GM12892 (cell line): Measurements from ENCODE around the gene USP7.

Source experiments
- DNase-seq: peaks from one replicate; pipeline ENCODE4 v3.0.0; 2011; ENCODE audit not compliant: insufficient read length
- FAIRE-seq: peaks from 2 replicates; lab custom pipeline; 2011; peaks lifted over from hg19 to GRCh38; lab: Jason Lieb, UNC
- POLR2A ChIP-seq: IDR thresholded peaks from 2 replicates; pipeline ENCODE4 v1.6.1; 2011; ENCODE audit warnings: low read depth, low read length, control low read depth
- POLR2AphosphoS5 ChIP-seq: IDR thresholded peaks from 2 replicates; pipeline ENCODE4 v1.6.1; 2011; ENCODE audit warnings: low read depth, low read length, control low read depth
- TAF1 ChIP-seq: IDR thresholded peaks from 2 replicates; pipeline ENCODE4 v1.6.1; 2011; ENCODE audit warnings: low read depth, mild to moderate bottlenecking, control low read depth, low read length, borderline replicate concordance

USP7 gene

GRCh38 chr16:8900343-8900742 lies 63.4 kb downstream of the USP7 start:
- no peak for TF ChIP-seq POLR2A
- no peak for TF ChIP-seq TAF1
- TF ChIP-seq POLR2AphosphoS5, result no peak

GRCh38 chr16:8899709-8900317 lies 63.9 kb downstream of the USP7 start:
- DNase-seq, result no peak
- no peak for FAIRE-seq
- TF ChIP-seq POLR2A, result no peak
- no peak for TF ChIP-seq TAF1
- TF ChIP-seq POLR2AphosphoS5, result no peak

More at GRCh38 chr16:8900343-8900742, 63.4 kb downstream of the USP7 start:
- DNase-seq, result no peak
- no peak for FAIRE-seq

- DNase-seq (no peak), FAIRE-seq (no peak)
- TF ChIP-seq TAF1, result no peak
- TF ChIP-seq POLR2AphosphoS5, result no peak
- TF ChIP-seq POLR2A, result no peak
Measured at GRCh38 chr16:8898660-8899318, 64.9 kb downstream of the USP7 start.

GRCh38 chr16:8894736-8895334 lies 68.9 kb downstream of the USP7 start:
- no peak for FAIRE-seq
- TF ChIP-seq POLR2A (no peak), POLR2AphosphoS5 (no peak), TAF1 (no peak)
- DNase-seq, result no peak

- no peak for FAIRE-seq
- no peak for TF ChIP-seq POLR2AphosphoS5
- TF ChIP-seq POLR2A, result no peak
- TF ChIP-seq TAF1, result no peak
- no peak for DNase-seq
Measured at GRCh38 chr16:8893976-8894690, 69.6 kb downstream of the USP7 start.

GRCh38 chr16:8893426-8893825 lies 70.3 kb downstream of the USP7 start:
- no peak for TF ChIP-seq POLR2AphosphoS5
- TF ChIP-seq POLR2A, result no peak
- no peak for TF ChIP-seq TAF1
- FAIRE-seq, result no peak
- no peak for DNase-seq

- TF ChIP-seq TAF1 (no peak), POLR2AphosphoS5 (no peak), POLR2A (no peak)
Measured at GRCh38 chr16:8892101-8892575, 71.6 kb downstream of the USP7 start.

GRCh38 chr16:8890549-8890921 lies 73.2 kb downstream of the USP7 start:
- DNase-seq, result no peak
- no peak for TF ChIP-seq POLR2A
- 0 out of 2 replicates have a peak, but pooled peaks have one; percentile 30 for TF ChIP-seq POLR2AphosphoS5
- FAIRE-seq, result no peak

More at GRCh38 chr16:8892101-8892575, 71.6 kb downstream of the USP7 start:
- no peak for DNase-seq
- FAIRE-seq, result no peak

- TF ChIP-seq POLR2AphosphoS5 (no peak), POLR2A (0 out of 2 replicates have a peak, but pooled peaks have one; percentile 23), TAF1 (no peak)
- FAIRE-seq (no peak), DNase-seq (no peak)
Measured at GRCh38 chr16:8889893-8890548, 73.7 kb downstream of the USP7 start.

GRCh38 chr16:8888951-8889892 lies 74.5 kb downstream of the USP7 start:
- no peak for DNase-seq
- TF ChIP-seq POLR2A (no peak), POLR2AphosphoS5 (peak; percentile 39; the same call in 1 of the 2 replicates)
- FAIRE-seq, result no peak
